ENCODE measurements around the gene RAB3D.
A peak's percentile ranks its signal among the peaks of the same experiment; 100 is the strongest.
"Not testable (repeated sequence)": the region's sequence is repeated elsewhere in the genome, so short reads cannot be mapped to it uniquely, and the experiment has no call there.

The RAB3D gene

GRCh38 chr19:11356676-11357550 is 17.5 kb upstream of the RAB3D start:
- Histone ChIP-seq H3K4me3 (ENCODE audit: low read depth in 1 of 2, low read length in 1 of 2) (peak overlapping the region; percentile 85 to 99), H3K36me3 (peaks cover 42% of the 10 kb centered on the region), H3K4me1 (ENCODE audit: control insufficient read depth in 1 of 2, insufficient read depth in 1 of 2, low read depth in 1 of 2, low read length in 1 of 2) (peaks cover 39 to 40% of the 10 kb centered on the region in 2 experiments), H3K27me3 (no peaks in the 10 kb centered on the region), H3K9me3 (no peaks in the 10 kb centered on the region), H3K27ac (peak overlapping the region; percentile 6)
- no peak for TF ChIP-seq CTCF (IDR thresholded peaks at IDR 0.05)

DNA sequence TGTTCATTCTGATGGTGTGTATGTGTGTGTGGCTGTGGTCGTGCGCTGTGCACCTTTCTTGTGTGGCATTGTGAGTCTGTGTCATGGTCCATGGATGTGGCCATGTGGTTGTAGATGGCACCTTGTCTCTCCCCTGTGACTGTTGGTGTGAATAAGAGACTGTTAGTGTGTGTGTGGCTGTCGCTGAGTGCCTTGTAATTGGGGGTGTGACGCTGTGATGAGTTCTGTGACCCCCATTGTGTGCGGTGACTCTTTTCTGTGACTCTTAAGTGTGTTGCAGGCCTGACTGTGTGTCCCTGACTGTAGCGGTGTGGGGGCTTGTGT is 16.6 kb upstream of the RAB3D start:
- peak overlapping the region; percentile 81 for H3K27ac ChIP-seq

DNA sequence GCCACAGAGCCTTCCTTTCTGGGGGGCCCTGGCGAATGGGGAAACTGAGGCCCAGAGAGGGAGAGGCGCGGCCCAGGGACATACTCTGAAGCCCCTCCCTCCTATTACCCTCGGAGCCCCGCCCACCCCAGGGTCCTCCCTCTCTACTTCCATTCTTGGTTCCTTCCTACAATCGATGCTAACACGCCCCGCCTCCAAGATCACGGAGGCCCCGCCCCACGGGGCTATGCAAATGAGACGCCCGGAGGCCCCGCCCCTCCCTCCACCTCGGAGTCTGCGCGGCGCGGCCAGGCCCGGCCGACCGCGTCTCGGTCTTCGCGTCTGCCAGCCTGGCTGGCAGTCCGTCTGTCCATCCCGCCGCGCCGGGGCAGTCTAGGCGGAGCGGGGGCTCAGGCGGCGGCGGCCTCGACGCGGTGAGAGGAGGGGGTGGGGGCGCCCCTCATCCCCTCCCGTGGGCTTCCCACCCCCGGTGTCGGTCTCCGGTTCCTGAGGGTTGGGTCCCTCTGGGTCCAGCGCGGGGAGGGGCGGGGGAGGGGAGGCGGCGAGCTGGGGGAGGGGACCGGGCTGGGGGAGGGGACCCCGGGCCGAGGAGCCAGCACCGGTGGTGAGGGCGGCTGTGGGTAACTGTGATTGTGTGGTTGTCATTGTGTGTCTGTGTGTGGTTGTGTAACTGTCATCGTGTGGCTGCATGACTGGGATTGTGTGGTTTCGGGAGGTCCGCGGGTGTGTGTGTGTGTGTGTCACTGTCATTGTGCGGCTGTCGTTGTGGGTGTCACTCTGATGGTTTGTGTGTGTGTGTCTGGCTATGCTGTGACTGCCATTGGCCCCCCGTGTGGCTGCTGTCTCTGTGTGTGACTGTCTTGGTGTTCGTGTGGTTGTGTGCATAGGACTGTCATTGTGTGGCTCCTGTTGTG is 16.0 kb upstream of the RAB3D start, which contains the start of gene PLPPR2:
Gene PLPPR2, plus strand, starts transcription at position 273 of the 914 bp plus-strand sequence. CDS start 2,242 bp downstream, outside the sequence.
- Histone ChIP-seq H3K9me3 (no peaks in the 10 kb centered on the region), H3K4me3 (ENCODE audit: low read depth in 1 of 2, low read length in 1 of 2) (peak within 1 kb of the TSS; percentile 85 to 99), H3K4me1 (ENCODE audit: control insufficient read depth in 1 of 2, insufficient read depth in 1 of 2, low read depth in 1 of 2, low read length in 1 of 2) (peaks cover 39 to 40% of the 10 kb centered on the region in 2 experiments), H3K27ac (peak within 1 kb of the TSS; percentile 81), H3K36me3 (peaks cover 28% of the 10 kb centered on the region), H3K27me3 (no peaks in the 10 kb centered on the region)
- TF ChIP-seq CTCF (IDR thresholded peaks at IDR 0.05): peak; percentile 29

More for the DNA sequence above, 16.6 kb upstream of the RAB3D start:
- H3K9me3 ChIP-seq: no peaks in the 10 kb centered on the region
- H3K36me3 ChIP-seq: peaks cover 34% of the 10 kb centered on the region
- H3K4me3 ChIP-seq (ENCODE audit: low read depth in 1 of 2, low read length in 1 of 2): peak overlapping the region; percentile 85 to 99
- TF ChIP-seq CTCF (IDR thresholded peaks at IDR 0.05): no peak
- peaks cover 39 to 40% of the 10 kb centered on the region in 2 experiments for H3K4me1 ChIP-seq (ENCODE audit: control insufficient read depth in 1 of 2, insufficient read depth in 1 of 2, low read depth in 1 of 2, low read length in 1 of 2)
- H3K27me3 ChIP-seq: no peaks in the 10 kb centered on the region

DNA sequence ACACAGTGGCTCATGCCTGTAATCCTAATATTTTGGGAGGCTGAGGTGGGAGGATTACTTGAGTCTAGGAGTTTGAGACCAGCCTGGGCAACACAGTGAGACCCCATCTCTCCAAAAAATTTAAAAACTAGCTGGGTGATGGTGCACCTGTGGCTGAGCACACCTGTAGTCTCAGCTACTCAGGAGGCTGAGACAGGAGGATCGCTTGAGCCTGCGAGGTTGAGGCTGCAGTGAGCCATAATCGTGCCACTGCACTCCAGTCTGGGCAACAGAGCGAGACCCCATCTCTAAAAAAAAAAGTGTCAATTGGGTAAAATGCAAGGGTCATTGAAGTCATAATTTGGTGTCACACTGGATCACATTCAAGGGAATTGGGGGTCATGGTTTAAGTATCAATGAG is 14.6 kb upstream of the RAB3D start:
- not testable (repeated sequence) for H3K27ac ChIP-seq; H3K27me3 ChIP-seq; H3K4me3 ChIP-seq (ENCODE audit: low read depth in 1 of 2, low read length in 1 of 2); H3K9me3 ChIP-seq
- Histone ChIP-seq H3K36me3 (peaks cover 14% of the 10 kb centered on the region), H3K4me1 (ENCODE audit: control insufficient read depth in 1 of 2, insufficient read depth in 1 of 2, low read depth in 1 of 2, low read length in 1 of 2) (peaks cover 35 to 36% of the 10 kb centered on the region in 2 experiments)

DNA sequence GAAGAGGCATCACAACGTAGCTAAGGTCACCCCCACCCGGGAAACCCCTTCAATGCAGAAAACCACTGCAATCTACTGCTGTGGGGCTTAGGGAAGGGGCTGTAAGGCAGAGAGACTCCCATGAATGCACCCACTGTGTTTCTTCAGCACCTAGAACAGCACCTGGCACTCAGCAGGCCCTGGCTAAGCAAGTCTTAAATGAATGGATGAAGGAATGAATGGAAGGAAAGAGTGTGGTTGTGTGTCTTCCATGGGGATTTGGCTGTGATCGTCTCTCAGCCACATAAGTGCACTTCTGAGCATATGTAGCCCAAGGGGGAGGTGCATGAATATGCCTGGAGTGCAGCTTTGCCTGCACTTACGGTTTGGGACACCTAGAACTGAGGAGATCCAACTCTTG is 9.7 kb upstream of the RAB3D start:
- Histone ChIP-seq H3K9me3 (no peaks in the 10 kb centered on the region), H3K36me3 (no peaks in the 10 kb centered on the region), H3K4me1 (ENCODE audit: control insufficient read depth in 1 of 2, insufficient read depth in 1 of 2, low read depth in 1 of 2, low read length in 1 of 2) (peaks cover 29 to 32% of the 10 kb centered on the region in 2 experiments), H3K27me3 (no peaks in the 10 kb centered on the region), H3K4me3 (ENCODE audit: low read depth in 1 of 2, low read length in 1 of 2) (no peak overlapping the region), H3K27ac (no peak overlapping the region)
- TF ChIP-seq CTCF (IDR thresholded peaks at IDR 0.05): no peak
